HL-60 (cell line): ENCODE results near the gene ZBTB8B.

Experiments used
- DNase-seq, 2 experiments: peaks; one replicate each; pipeline ENCODE4 v3.0.0-alpha.2; 2010 to 2020; ENCODE audit warnings: low read depth in 1 of 2, low spot score in 1 of 2
- H3K27ac ChIP-seq: fragments of 250-450 bp; sonication (Bioruptor Pico); replicated peaks from 2 replicates; pipeline ENCODE4 v1.5.1; 2020; ENCODE audit warnings: mild to moderate bottlenecking, moderate library complexity
- H3K27me3 ChIP-seq: fragments of 250-450 bp; sonication (Bioruptor Pico); 2 replicates; pipeline ENCODE4 v1.5.1; 2021; ENCODE audit warnings: mild to moderate bottlenecking, moderate library complexity; ENCODE audit not compliant: insufficient read depth, poor library complexity, severe bottlenecking
- H3K4me3 ChIP-seq: replicated peaks from 2 replicates; pipeline ENCODE4 v1.5.1; 2011; ENCODE audit warnings: mild to moderate bottlenecking, control low read depth, low read length; ENCODE audit not compliant: insufficient read depth
- CTCF ChIP-seq: IDR thresholded peaks from one replicate; pipeline ENCODE4 v1.5.1; 2011; ENCODE audit warnings: low read length, control low read depth, inconsistent platforms; ENCODE audit not compliant: insufficient read depth
- GABPA ChIP-seq: IDR thresholded peaks from 2 replicates; pipeline ENCODE4 v1.6.1; 2012; ENCODE audit warnings: low read depth
- POLR2AphosphoS5 ChIP-seq: IDR thresholded peaks from 2 replicates; pipeline ENCODE4 v1.6.1; 2012; ENCODE audit warnings: low read depth
- REST ChIP-seq: IDR thresholded peaks from 2 replicates; pipeline ENCODE4 v1.6.1; 2012; ENCODE audit warnings: low read depth; ENCODE audit not compliant: insufficient replicate concordance
- SPI1 ChIP-seq: IDR thresholded peaks from 2 replicates; pipeline ENCODE4 v1.6.1; 2012; ENCODE audit warnings: low read depth, mild to moderate bottlenecking, borderline replicate concordance
- long read RNA-seq: library from polyadenylated mRNA; unstranded; transcript quantifications from one replicate; pipeline ENCODE4 v2.0.0, GENCODE V29; 2020

The ZBTB8B gene
- long read RNA-seq: 0 reads

- Histone ChIP-seq H3K27me3 (peaks cover 31% of the 10 kb centered on the region), H3K4me3 (no peak within 1 kb of the TSS), H3K27ac (no peak within 1 kb of the TSS)
- DNase-seq: no peak
- TF ChIP-seq POLR2AphosphoS5: no peak
- no peak for TF ChIP-seq REST
- TF ChIP-seq CTCF: no peak
- TF ChIP-seq GABPA: no peak
- TF ChIP-seq SPI1: no peak
Measured at GRCh38 chr1:32464716-32465577, at the start of gene ZBTB8B. Gene ZBTB8B (plus strand): TSS chr1:32465072. CDS start chr1:32470625, 5,553 bp downstream.

- no peak overlapping the region for H3K4me3 ChIP-seq
- H3K27me3 ChIP-seq: peaks cover 10% of the 10 kb centered on the region
- TF ChIP-seq SPI1 (no peak), GABPA (no peak), REST (no peak), CTCF (no peak), POLR2AphosphoS5 (no peak)
- no peak for DNase-seq
- no peak overlapping the region for H3K27ac ChIP-seq
Measured at GRCh38 chr1:32421775-32422174, 43.1 kb upstream of the ZBTB8B start.

GRCh38 chr1:32426489-32427255 lies 38.2 kb upstream of the ZBTB8B start:
- no peak overlapping the region for H3K27ac ChIP-seq
- H3K27me3 ChIP-seq: peaks cover 17% of the 10 kb centered on the region
- no peak overlapping the region for H3K4me3 ChIP-seq
- no peak for DNase-seq
- TF ChIP-seq POLR2AphosphoS5 (no peak), SPI1 (no peak), REST (no peak), GABPA (no peak)
